HG02885 (cell line): ENCODE results near the gene ZNF775.
"Not testable (repeated sequence)": the region's sequence is repeated elsewhere in the genome, so short reads cannot be mapped to it uniquely, and the experiment has no call there.

Experiments used
- ATAC-seq: cut with Tn5 transposase; IDR thresholded peaks from one replicate; pipeline ENCODE4 v1.9.1; 2021; ENCODE audit warnings: mild to moderate bottlenecking; ENCODE audit not compliant: unreplicated experiment, poor library complexity

The ZNF775 gene

GRCh38 chr7:150380463-150380862, 1.3 kb downstream of the ZNF775 start:
- ATAC-seq = no peak

GRCh38 chr7:150381096-150381495, 2.0 kb downstream of the ZNF775 start:
- ATAC-seq = no peak

- no peak for ATAC-seq
These were observed 2.6 kb downstream of the ZNF775 start for GRCh38 chr7:150381785-150382122.

- ATAC-seq = no peak
These were observed 3.2 kb downstream of the ZNF775 start for GRCh38 chr7:150382123-150382843.

GRCh38 chr7:150382844-150383225, 3.7 kb downstream of the ZNF775 start:
- ATAC-seq = no peak

- no peak for ATAC-seq
These were observed 4.7 kb downstream of the ZNF775 start for GRCh38 chr7:150383710-150384397.

GRCh38 chr7:150384406-150385301, 5.5 kb downstream of the ZNF775 start:
- no peak for ATAC-seq

- ATAC-seq = no peak
These were observed 6.2 kb downstream of the ZNF775 start for GRCh38 chr7:150385302-150385723.

- ATAC-seq = not testable (repeated sequence)
These were observed 6.8 kb downstream of the ZNF775 start for GRCh38 chr7:150385884-150386283.

GRCh38 chr7:150388306-150388705, 9.2 kb downstream of the ZNF775 start:
- no peak for ATAC-seq

GRCh38 chr7:150388709-150389531, 9.8 kb downstream of the ZNF775 start:
- ATAC-seq = no peak

GRCh38 chr7:150389532-150389816, 10.3 kb downstream of the ZNF775 start:
- no peak for ATAC-seq

GRCh38 chr7:150390205-150390604, 11.1 kb downstream of the ZNF775 start:
- ATAC-seq = no peak

GRCh38 chr7:150393325-150393724, 14.2 kb downstream of the ZNF775 start:
- no peak for ATAC-seq

GRCh38 chr7:150396426-150396825, 17.3 kb downstream of the ZNF775 start:
- no peak for ATAC-seq

GRCh38 chr7:150396851-150397260, 17.7 kb downstream of the ZNF775 start:
- ATAC-seq = no peak

GRCh38 chr7:150397346-150398107, 18.4 kb downstream of the ZNF775 start:
- ATAC-seq = no peak

GRCh38 chr7:150398108-150398964, 19.2 kb downstream of the ZNF775 start:
- no peak for ATAC-seq

- ATAC-seq = no peak
These were observed 19.8 kb downstream of the ZNF775 start for GRCh38 chr7:150398965-150399320.
